ENCODE results near the gene DTX3L.
"Not testable (repeated sequence)": the region's sequence is repeated elsewhere in the genome, so short reads cannot be mapped to it uniquely, and the experiment has no call there.

The DTX3L gene

DNA sequence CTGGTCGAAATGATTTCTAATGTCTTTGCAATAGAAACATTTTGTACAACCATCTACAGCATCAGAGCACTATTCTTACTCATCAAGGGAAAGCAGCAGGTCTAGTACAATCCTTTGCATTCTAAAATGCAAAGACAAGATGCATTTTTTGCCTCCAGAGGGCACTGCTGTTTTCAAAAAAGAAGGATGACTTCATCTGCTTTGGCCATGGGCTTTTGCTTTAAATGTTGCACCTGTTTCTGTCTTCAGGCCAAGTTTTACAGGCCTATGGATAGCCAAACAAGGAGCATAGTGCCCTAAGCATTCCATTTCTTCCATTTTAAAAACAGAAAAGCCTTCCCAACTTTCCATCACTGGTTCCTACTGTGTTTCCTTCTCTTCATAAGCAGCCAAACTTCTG, 3.5 kb upstream of the DTX3L start:
- DNase-seq (ENCODE audit: low read depth in 2 of 3, low spot score in 1 of 3), result peak; percentile 18 to 67 (median 29)

DNA sequence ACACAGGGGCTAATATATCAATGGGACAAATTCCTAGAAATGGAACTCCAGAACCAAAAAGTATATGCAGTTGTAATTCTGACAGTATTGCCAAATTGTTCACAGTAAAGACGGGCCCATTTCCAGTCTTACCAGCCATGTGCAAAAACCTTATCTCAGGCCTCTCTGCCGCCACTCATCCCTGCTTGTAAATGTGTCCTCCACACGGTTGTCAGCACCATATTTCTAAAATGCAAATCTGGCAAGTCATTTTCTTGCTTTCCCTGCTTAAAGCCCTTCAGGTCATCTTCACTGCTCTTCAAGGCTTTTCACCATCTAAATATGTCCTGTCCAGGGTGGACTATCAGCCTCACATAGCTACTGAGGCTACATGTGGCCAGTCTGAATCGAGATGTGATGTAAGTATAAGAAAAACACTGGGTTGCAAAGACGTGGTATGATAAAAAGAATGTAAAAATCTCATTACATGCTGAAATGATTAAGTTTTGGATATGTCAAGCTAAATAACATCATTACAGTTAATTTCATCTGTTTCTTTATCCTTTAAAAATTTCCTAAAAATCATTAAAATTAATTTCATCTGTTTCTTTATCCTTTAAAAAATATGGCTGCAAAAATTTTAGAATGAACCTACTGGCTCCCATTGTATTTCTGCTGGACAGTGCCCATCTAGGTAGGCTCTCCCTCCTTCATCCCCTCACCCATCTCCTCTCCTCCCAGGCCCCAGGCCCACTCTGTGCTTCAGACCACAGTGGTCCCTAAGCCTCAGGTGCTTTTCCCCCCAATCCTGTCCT, 1.0 kb upstream of the DTX3L start:
- no peak for DNase-seq (ENCODE audit: low read depth in 2 of 3, low spot score in 1 of 3)

DNA sequence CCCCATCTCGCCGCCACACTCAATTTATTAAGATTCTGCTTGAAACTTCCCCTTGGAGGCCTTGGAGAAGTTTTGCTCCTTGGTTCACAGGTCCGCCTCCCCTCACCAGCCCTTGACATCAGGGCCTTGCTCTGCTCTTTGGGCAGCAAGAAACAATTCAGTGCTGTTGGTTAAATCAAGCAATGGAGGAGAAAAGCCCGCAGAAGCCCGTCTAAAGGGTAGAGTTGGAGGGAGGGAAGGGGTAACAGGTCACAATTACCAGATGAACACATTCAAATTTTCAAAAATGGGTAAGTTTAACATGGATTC, 467 bp upstream of the DTX3L start:
- DNase-seq (ENCODE audit: low read depth in 2 of 3, low spot score in 1 of 3), result no peak

DNA sequence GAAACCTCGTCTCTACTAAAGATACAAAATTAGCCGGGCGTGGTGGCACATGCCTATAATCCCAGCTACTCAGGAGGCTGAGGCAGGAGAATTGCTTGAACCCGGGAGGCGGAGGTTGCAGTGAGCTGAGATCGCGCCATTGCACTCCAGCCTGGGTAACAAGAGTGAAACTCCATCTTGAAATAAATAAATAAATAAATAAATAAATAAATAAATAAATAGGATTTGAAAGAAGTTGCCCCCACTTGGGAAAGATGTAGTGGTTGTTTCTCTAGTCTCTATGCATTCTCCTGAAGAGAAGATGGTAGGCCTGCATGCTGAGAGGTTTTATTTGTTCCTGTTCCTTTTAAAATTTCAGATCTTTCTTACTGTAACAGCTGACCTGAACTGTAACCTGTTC, 4.0 kb downstream of the DTX3L start:
- DNase-seq (ENCODE audit: low read depth in 2 of 3, low spot score in 1 of 3), result not testable (repeated sequence)

DNA sequence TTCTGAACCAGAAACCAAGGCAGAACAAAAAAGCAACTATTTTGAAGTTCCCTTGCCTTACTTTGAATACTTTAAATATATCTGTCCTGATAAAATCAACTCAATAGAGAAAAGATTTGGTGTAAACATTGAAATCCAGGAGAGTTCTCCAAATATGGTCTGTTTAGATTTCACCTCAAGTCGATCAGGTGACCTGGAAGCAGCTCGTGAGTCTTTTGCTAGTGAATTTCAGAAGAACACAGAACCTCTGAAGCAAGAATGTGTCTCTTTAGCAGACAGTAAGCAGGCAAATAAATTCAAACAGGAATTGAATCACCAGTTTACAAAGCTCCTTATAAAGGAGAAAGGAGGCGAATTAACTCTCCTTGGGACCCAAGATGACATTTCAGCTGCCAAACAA, 4.6 kb downstream of the DTX3L start:
- no peak for DNase-seq (ENCODE audit: low read depth in 2 of 3, low spot score in 1 of 3)

DNA sequence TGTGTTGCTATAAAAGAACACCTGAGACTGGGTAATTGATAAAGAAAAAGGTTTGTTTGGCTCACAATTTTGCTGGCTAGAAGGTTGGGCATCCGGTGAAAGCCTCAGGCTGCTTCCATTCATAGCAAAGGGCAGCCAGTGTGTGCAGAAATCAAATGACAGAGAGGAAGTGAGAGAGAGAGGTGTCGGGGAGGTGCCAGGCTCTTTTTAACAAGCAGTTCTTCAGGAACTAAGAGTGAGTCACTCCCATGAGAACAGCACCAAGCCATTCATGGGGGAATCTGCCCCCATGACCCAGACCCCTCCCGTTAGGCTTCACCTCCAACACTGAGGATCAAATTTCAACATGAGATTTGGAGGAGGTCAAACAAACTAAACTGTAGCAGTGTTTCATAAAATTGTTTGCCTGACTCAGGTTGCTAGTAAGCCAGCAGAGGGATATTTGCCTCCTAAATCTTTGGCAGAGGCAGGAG, 8.8 kb downstream of the DTX3L start:
- DNase-seq (ENCODE audit: low read depth in 2 of 3, low spot score in 1 of 3), result no peak

DNA sequence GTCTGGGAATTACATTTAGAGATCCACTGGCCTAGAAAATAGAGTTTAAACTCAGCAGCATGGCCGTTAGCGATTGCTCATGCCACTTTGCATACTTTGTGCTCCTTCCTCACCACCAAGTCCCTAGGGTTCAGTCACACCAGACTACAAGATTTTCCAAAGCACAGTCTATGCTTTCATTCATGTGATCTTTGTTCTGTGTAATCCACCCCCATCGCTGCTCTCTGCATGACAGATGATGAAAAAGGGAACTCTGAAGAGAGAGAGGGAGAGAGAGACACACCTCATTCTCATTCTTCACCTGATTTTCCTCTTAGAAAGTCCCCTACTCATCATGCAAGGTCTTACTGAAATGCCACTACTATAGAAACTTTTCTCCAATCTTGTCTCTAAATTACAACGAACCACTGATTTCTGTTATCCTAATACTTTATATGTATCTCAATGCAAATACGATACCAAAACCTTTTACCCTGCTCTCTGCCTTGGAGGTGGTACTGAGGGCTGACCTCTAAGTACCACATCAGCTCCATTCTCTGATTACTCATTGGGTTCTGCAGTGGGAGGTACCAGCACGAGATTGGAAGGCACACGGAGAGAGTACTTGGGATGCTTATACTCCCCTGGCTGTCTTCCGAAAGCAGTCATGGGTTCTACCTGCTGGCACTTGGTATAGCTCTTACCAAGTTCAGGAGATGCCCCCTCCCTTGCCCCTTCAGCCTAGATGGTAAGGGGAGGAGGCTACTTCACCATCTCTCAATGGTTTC, 12.2 kb downstream of the DTX3L start:
- peak; percentile 26 to 52 (median 43) for DNase-seq (ENCODE audit: low read depth in 2 of 3, low spot score in 1 of 3)

DNA sequence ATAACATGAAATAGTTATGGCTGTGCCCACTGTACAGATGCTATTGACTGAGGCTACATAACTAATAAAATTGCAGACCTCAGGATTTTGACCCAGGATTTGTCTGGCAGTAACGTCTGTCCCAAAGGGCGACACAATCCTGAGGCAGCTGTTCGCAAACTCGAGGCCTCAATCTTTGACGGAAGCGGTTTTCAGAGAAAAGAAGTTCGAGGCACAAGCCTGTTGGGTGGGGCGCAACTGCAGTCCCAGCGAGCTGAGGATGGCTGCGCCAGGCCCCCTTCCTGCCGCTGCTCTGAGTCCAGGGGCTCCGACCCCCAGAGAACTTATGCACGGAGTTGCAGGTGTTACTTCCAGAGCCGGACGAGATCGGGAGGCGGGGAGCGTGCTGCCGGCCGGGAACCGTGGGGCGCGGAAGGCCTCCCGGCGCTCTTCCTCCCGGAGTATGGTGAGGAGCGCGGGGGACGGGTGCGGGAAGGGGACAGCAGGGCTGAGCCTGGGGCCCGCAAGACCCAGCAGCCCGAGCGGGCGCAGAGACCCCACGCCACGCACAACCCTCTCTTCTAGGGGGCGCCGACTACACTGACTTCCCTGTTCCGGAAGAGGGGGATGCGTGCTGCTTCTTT, 13.4 kb downstream of the DTX3L start, which contains the start of gene PARP15:
TSS of gene PARP15 (plus strand) at position 242 of the 623 bp plus-strand sequence. CDS start at position 260, 18 bp downstream.
- peak in 1 of 3 donors; percentile 25 for DNase-seq (ENCODE audit: low read depth in 2 of 3, low spot score in 1 of 3)

DNA sequence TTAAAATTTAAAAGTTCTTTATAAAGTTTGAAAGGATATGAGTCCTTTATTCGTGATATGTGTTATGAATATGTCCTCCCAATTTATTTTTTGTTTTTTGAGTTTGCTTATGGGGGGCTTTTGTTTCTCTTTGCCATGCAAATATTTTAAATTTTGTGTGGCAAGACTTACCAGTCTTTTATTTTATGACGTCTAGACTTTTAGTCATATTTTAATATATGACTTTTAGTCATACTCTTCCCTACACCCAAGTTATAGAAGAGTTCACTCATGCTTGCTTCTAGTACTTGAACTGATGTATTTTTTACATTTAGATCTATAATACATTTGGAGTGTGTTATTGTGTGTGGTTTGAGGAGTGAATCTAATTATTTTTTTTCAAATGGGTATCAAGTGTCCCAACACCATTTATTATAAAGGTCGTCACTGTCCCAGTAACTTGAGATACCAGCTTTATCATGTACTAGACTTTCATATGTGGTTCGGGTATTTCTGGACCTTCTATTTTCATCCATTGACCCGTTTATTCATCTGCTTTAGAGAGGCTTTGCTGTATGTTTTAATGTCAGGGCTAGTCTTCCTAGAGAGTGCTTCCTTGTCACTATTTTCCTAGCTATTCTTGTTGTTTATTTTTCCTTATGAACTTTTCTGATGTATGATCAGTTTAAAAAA, 14.1 kb downstream of the DTX3L start:
- DNase-seq (ENCODE audit: low read depth in 2 of 3, low spot score in 1 of 3), result no peak

DNA sequence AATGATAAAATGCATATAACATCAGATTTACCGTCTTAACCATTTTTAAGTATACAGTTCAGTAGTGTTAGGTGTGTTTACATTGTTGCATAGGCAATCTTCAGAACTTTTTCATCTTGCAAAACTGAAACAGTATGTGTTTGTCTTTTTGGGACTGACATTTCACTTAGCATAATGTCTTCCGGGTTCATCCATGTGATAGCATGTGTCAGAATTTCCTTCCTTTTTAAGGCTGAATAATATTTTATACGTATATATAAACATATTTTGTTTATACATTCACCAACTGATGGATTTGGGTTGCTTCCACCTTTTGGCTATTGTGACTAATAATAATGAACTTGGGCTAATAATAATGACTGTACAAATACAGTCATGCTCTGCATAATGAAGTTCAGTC, 16.3 kb downstream of the DTX3L start:
- DNase-seq (ENCODE audit: low read depth in 2 of 3, low spot score in 1 of 3), result no peak

DNA sequence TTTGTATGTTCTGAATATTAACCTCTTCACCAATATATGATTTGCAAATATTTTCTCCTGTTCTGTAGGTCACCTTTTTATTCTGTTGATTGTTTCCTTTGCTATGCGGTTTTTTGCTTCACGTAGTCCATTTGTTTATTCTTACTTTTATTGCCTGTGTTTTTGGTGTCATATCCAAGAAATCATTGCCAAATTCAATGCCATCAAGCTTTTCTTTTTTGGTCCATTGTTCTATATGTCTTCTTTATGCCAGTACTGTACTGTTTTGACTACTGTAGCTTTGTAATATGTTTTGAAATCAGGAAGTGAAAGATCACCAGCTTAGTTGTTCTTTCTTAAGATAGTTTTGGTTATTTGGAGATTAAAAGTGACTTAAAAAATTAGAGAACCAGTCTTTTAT, 17.5 kb downstream of the DTX3L start:
- DNase-seq (ENCODE audit: low read depth in 2 of 3, low spot score in 1 of 3), result no peak

DNA sequence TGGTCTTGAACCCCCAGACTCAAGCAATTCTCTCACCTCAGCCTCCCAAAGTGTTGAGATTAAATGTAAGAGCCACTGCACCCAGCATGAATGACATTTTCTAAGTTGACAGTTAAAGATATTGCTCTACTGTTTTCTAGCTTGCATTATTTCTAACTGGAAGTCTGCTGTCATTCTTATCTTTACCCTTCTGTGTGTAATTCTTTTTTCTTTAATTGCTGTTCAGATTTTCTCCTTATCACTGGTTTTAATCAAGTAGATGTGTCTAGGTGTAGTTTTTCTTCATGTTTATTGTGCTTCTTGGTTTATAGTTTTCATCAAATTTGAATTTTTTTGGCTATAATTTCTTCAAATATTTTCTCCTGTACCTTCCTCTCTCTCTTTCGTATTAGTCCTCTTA, 18.3 kb downstream of the DTX3L start:
- DNase-seq (ENCODE audit: low read depth in 2 of 3, low spot score in 1 of 3), result no peak

DNA sequence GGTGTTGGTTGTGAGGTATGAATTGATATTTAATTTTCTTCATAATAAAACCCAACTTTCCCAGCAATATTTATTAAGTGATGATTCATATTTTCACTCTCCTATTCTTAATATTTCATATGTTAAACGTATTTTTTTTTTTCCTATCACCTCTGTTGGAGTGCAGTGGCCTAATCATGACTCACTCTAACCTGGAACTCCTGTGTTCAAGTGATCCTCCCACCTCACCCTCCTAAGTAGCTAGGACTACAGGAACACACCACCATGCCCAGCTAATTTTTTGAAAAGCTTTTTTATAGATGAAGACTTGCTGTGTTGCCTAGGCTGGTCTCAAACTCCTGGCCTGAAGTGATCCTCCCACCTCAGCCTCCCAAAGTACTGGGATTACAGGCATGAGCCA, 22.0 kb downstream of the DTX3L start:
- no peak for DNase-seq (ENCODE audit: low read depth in 2 of 3, low spot score in 1 of 3)

DNA sequence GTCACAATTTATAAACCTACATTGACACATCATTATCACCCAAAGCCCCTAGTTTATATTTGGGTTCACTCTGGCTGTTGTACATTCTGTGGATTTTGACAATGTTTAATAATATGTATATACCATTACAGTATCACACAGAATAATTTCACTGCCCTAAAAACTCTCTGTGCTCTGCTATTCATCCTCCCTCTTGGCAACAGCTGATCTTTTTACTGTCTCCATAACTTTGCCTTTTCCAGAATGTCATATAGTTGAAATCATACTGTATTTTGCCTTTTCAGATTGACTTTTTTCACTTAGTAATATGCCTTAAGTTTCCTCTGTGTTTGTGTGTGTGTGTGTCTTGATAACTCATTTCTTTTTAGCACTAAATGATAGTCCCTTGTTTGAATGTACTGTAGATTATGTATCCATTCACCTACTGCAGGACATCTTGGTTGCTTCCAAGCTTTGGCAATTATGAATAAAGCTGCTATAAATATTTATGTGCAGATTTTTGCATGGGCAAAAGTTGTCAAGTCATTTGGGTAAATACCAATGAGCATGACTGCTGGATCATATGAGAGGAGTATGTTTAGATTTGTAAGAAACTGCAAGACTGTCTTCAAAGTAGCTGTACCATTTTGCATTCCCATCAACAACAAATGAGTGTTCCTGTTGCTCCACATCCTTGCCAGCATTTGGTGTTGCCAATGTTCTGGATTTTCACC, 22.8 kb downstream of the DTX3L start:
- no peak for DNase-seq (ENCODE audit: low read depth in 2 of 3, low spot score in 1 of 3)

DNA sequence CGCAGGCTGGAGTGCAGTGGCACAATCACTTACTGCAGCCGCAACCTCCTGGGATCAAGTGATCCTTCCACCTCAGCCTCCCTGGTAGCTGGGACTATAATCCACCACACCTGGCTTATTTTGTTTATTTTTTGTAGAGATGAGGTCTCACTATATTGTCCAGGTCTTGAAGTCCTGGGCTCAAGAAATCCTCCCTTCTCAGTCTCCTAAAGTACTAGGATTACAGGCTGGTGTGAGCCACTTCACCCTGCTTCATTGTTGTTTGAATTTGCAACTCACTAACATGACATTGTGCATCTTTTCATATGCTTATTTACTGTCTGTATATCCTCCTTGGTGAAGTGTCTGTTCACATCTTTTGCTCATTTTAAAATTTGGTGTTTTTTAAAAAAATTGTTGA, 23.4 kb downstream of the DTX3L start:
- DNase-seq (ENCODE audit: low read depth in 2 of 3, low spot score in 1 of 3), result no peak

DNA sequence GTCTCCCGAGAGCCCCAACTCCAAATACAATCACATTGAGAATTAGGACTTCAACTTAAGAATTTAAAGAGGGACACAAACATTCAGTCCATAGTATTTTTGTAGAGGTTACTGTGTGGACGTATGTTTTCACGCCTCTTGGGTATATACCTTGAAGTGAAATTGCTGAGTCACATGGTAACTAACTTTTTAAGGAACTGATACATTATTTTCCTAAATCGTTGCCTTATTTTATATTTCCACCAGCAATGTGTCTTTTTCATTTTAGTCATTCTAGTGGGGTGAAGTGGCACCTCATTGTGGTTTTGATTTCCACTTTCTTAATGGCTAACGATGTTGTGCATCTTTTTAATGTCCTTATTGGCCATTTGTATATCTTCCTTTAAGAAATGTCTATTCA, 25.2 kb downstream of the DTX3L start:
- no peak for DNase-seq (ENCODE audit: low read depth in 2 of 3, low spot score in 1 of 3)

DNA sequence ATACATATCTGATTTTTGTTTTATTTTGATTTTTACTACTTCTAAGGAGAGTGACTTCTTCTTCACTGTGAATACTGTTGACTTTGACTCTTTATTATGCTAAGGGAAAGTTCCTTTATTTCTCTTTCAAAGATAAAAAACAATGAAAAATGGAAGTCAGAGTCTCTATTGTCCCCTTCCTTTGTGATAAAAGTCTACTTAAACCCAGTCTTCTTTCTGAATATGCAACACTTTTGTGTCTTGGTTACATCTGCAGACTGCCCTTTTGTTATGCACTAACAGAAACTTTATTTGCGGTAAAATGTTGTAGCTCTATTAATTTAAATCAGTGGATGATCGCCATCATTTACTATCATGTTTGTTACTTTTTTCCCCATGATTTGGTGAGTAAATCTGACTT, 26.5 kb downstream of the DTX3L start:
- DNase-seq (ENCODE audit: low read depth in 2 of 3, low spot score in 1 of 3), result no peak

DNA sequence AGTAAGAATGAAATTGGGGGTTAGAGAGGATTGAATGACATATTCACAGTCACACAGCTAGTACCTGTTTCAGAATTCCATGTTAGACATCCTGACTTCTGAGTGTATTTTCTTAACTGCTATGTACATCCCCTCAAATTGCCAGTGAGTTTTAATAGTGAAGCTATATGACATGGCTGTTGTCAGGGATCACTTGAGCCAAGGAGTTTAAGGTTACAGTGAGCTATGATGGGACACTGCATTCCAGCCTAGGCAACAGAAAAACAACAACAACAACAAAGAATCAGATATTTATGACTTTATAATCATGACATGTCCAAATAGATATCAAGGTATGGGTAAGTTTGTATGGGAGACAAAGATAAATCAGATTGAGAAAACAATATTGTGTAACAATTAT, 29.9 kb downstream of the DTX3L start:
- no peak for DNase-seq (ENCODE audit: low read depth in 2 of 3, low spot score in 1 of 3)

DNA sequence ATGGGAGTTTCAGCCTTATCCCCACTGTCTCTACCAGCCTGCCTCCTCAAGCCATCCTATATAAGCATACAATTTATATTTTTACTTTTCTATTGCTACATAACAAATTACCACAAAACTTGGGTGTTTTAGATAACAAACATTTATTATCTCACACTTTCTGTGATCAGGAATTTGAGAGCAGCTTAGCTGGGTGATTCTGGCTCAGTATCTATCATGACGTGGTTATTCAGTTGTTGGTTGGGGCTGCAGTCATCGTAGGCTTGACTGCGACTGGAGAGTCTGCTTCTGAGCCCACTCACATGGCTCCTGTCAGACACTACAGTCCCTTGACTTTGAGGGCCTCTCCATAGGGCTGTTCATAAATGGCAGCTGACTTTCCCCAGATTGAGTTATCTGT, 34.0 kb downstream of the DTX3L start:
- DNase-seq (ENCODE audit: low read depth in 2 of 3, low spot score in 1 of 3), result no peak

DNA sequence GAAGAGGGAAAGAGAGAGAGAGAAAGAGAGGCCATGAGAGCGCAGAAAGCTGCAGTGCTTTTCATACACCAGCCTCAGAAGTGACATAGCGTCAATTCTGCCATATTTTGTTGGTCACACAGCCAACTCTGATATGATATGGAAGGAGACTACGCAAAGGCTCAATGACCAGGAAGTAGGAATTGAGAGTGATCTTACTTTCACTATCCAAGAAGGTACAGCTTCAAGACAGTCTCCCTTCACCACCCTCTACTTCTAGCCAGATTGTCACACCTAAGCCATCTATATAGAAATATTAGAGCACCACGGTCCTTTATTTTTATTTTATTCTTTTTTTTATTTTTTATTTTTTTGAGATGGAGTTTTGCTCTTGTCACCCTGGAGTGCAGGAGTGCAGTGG, 34.4 kb downstream of the DTX3L start:
- no peak for DNase-seq (ENCODE audit: low read depth in 2 of 3, low spot score in 1 of 3)
